ENCODE results near the gene ADAM29.
"Not testable (repeated sequence)": the region's sequence is repeated elsewhere in the genome, so short reads cannot be mapped to it uniquely, and the experiment has no call there.

Gene ADAM29

GRCh38 chr4:174972911-174973310 lies 54.8 kb downstream of the ADAM29 start:
- H3K36me3 ChIP-seq (ENCODE audit: insufficient read depth, low read length), result no peaks in the 10 kb centered on the region
- no peaks in the 10 kb centered on the region for H3K27me3 ChIP-seq (ENCODE audit: control insufficient read depth, insufficient read depth, low read length)
- no peaks in the 10 kb centered on the region for H3K4me1 ChIP-seq (ENCODE audit: control insufficient read depth, insufficient read depth, low read length)
- H3K9me3 ChIP-seq (replicated peaks; ENCODE audit: low read length), result peaks cover 2% of the 10 kb centered on the region
- no peak overlapping the region for H3K4me3 ChIP-seq (ENCODE audit: low read length)
- no peak overlapping the region for H3K9ac ChIP-seq (ENCODE audit: low read depth, low read length)
- no peak overlapping the region for H3K4me2 ChIP-seq (ENCODE audit: low read length)

GRCh38 chr4:174973336-174973735 lies 55.2 kb downstream of the ADAM29 start:
- Histone ChIP-seq H3K9ac (ENCODE audit: low read depth, low read length) (no peak overlapping the region), H3K27me3 (ENCODE audit: control insufficient read depth, insufficient read depth, low read length) (no peaks in the 10 kb centered on the region), H3K4me2 (ENCODE audit: low read length) (no peak overlapping the region), H3K9me3 (replicated peaks; ENCODE audit: low read length) (peaks cover 2% of the 10 kb centered on the region), H3K36me3 (ENCODE audit: insufficient read depth, low read length) (no peaks in the 10 kb centered on the region), H3K4me1 (ENCODE audit: control insufficient read depth, insufficient read depth, low read length) (no peaks in the 10 kb centered on the region), H3K4me3 (ENCODE audit: low read length) (no peak overlapping the region)

DNA sequence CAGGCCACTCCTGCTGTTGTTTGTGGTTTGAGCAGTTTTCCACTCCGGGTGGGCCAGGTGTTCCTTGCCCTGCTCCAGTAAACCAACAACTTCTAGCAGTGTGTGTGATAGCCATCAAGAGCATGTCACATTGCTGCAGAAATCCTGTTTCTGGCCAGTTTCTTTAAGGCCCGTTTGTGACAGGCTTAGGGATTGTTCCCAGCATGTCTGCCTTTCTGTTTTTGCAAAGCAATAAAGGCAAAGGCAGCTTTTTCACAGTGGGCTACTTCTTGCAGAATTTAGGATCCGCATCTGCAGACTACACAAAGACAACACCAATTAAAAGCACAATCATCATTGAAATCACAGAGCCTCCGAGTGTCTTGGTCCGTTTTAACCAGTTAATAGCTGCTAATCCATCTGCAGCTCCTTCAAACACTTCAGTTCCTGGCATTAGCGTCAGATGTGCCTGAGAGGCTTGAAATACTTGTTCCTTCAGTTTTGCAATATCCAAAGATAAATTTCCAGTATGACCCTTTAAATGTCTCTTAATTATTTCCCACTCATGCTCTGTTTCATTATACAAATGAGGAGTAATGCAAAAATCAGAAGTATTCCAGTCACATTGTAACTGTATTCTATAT lies 65.1 kb downstream of the ADAM29 start:
- no peak overlapping the region for H3K4me3 ChIP-seq (ENCODE audit: low read length)
- no peak overlapping the region for H3K9ac ChIP-seq (ENCODE audit: low read depth, low read length)
- no peaks in the 10 kb centered on the region for H3K4me1 ChIP-seq (ENCODE audit: control insufficient read depth, insufficient read depth, low read length)
- H3K4me2 ChIP-seq (ENCODE audit: low read length), result no peak overlapping the region
- no peaks in the 10 kb centered on the region for H3K27me3 ChIP-seq (ENCODE audit: control insufficient read depth, insufficient read depth, low read length)
- H3K36me3 ChIP-seq (ENCODE audit: insufficient read depth, low read length), result no peaks in the 10 kb centered on the region
- peaks cover 3% of the 10 kb centered on the region for H3K9me3 ChIP-seq (replicated peaks; ENCODE audit: low read length)

DNA sequence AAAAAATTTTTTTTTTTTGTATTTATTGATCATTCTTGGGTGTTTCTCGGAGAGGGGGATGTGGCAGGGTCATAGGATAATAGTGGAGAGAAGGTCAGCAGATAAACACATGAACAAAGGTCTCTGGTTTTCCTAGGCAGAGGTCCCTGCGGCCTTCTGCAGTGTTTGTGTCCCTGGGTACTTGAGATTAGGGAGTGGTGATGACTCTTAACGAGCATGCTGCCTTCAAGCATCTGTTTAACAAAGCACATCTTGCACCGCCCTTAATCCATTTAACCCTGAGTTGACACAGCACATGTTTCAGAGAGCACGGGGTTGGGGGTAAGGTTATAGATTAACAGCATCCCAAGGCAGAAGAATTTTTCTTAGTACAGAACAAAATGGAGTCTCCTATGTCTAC lies 65.7 kb downstream of the ADAM29 start:
- not testable (repeated sequence) for H3K9me3 ChIP-seq (replicated peaks; ENCODE audit: low read length); H3K9ac ChIP-seq (ENCODE audit: low read depth, low read length); H3K36me3 ChIP-seq (ENCODE audit: insufficient read depth, low read length); H3K4me2 ChIP-seq (ENCODE audit: low read length); H3K4me1 ChIP-seq (ENCODE audit: control insufficient read depth, insufficient read depth, low read length); H3K27me3 ChIP-seq (ENCODE audit: control insufficient read depth, insufficient read depth, low read length); H3K4me3 ChIP-seq (ENCODE audit: low read length)

- peaks cover 3% of the 10 kb centered on the region for H3K9me3 ChIP-seq (replicated peaks; ENCODE audit: low read length)
- no peak overlapping the region for H3K4me2 ChIP-seq (ENCODE audit: low read length)
- no peak overlapping the region for H3K4me3 ChIP-seq (ENCODE audit: low read length)
- no peaks in the 10 kb centered on the region for H3K27me3 ChIP-seq (ENCODE audit: control insufficient read depth, insufficient read depth, low read length)
- no peaks in the 10 kb centered on the region for H3K4me1 ChIP-seq (ENCODE audit: control insufficient read depth, insufficient read depth, low read length)
- no peak overlapping the region for H3K9ac ChIP-seq (ENCODE audit: low read depth, low read length)
- no peaks in the 10 kb centered on the region for H3K36me3 ChIP-seq (ENCODE audit: insufficient read depth, low read length)
Measured at GRCh38 chr4:174989791-174990190, 71.6 kb downstream of the ADAM29 start.

DNA sequence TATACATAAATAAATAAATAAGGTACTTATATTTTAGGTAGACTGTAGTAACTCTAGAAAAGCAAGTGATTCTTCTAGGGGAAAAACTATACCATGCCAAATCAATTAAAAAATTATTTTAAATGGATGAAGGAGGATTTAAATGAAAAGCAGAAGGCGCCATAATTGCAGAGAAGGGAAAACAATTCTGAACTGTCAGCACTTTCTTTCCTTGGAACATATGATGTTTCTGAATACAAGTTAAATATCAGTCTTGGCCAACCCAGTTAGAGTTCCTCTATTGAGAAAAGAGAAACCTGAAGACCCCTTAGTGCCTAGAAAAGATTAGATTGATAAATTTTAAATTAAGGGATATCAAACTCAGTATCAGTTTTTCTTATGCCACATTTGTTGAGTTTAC lies 75.8 kb downstream of the ADAM29 start:
- no peak overlapping the region for H3K4me2 ChIP-seq (ENCODE audit: low read length)
- no peak overlapping the region for H3K9ac ChIP-seq (ENCODE audit: low read depth, low read length)
- no peaks in the 10 kb centered on the region for H3K4me1 ChIP-seq (ENCODE audit: control insufficient read depth, insufficient read depth, low read length)
- peaks cover 3% of the 10 kb centered on the region for H3K9me3 ChIP-seq (replicated peaks; ENCODE audit: low read length)
- no peak overlapping the region for H3K4me3 ChIP-seq (ENCODE audit: low read length)
- H3K36me3 ChIP-seq (ENCODE audit: insufficient read depth, low read length), result no peaks in the 10 kb centered on the region
- no peaks in the 10 kb centered on the region for H3K27me3 ChIP-seq (ENCODE audit: control insufficient read depth, insufficient read depth, low read length)

DNA sequence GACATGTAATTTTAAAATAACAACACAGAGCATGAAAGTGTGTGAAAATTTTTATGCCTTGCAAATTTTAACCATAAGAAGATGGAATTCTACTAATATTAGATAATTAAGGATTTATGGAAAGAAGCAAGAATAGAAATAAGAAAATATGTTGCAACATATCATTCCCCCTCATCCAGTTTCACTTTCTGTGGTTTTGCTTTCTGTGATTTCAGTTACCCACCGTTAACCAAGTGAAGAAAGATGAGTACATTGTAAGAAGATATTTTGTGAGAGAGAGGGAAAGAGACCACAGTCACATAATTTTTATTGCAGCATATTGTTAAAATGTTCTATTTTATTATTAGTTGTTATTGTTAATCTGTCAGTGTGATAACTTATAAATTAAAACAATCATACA lies 77.9 kb downstream of the ADAM29 start:
- Histone ChIP-seq H3K9me3 (replicated peaks; ENCODE audit: low read length) (peaks cover under 1% of the 10 kb centered on the region), H3K4me2 (ENCODE audit: low read length) (no peak overlapping the region), H3K4me1 (ENCODE audit: control insufficient read depth, insufficient read depth, low read length) (no peaks in the 10 kb centered on the region), H3K4me3 (ENCODE audit: low read length) (no peak overlapping the region), H3K36me3 (ENCODE audit: insufficient read depth, low read length) (no peaks in the 10 kb centered on the region), H3K9ac (ENCODE audit: low read depth, low read length) (no peak overlapping the region), H3K27me3 (ENCODE audit: control insufficient read depth, insufficient read depth, low read length) (no peaks in the 10 kb centered on the region)

GRCh38 chr4:174999407-174999806 lies 81.2 kb downstream of the ADAM29 start:
- Histone ChIP-seq H3K9ac (ENCODE audit: low read depth, low read length) (no peak overlapping the region), H3K27me3 (ENCODE audit: control insufficient read depth, insufficient read depth, low read length) (no peaks in the 10 kb centered on the region), H3K9me3 (replicated peaks; ENCODE audit: low read length) (no peaks in the 10 kb centered on the region), H3K36me3 (ENCODE audit: insufficient read depth, low read length) (no peaks in the 10 kb centered on the region), H3K4me1 (ENCODE audit: control insufficient read depth, insufficient read depth, low read length) (no peaks in the 10 kb centered on the region), H3K4me3 (ENCODE audit: low read length) (no peak overlapping the region), H3K4me2 (ENCODE audit: low read length) (no peak overlapping the region)

DNA sequence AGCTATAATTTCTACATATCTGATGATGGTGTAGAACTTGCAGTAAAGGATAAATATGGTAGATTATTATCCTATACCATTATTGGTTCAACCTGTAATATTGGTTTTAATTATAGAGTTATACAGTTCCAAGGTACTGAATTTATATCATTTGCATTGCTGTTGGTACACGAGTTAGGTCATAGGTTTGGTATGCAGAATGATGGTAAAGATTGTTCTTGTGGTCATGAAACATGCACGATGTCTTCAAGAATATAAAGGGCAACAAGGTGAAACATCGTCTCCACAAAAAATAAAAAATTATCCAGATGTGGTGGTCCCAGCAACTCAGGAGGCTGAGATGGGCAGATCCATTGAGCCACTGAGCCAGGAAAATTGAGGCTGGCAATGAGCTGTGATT lies 99.6 kb downstream of the ADAM29 start:
- no peaks in the 10 kb centered on the region for H3K9me3 ChIP-seq (replicated peaks; ENCODE audit: low read length)
- no peaks in the 10 kb centered on the region for H3K36me3 ChIP-seq (ENCODE audit: insufficient read depth, low read length)
- no peak overlapping the region for H3K9ac ChIP-seq (ENCODE audit: low read depth, low read length)
- H3K27me3 ChIP-seq (ENCODE audit: control insufficient read depth, insufficient read depth, low read length), result no peaks in the 10 kb centered on the region
- H3K4me3 ChIP-seq (ENCODE audit: low read length), result no peak overlapping the region
- no peaks in the 10 kb centered on the region for H3K4me1 ChIP-seq (ENCODE audit: control insufficient read depth, insufficient read depth, low read length)
- no peak overlapping the region for H3K4me2 ChIP-seq (ENCODE audit: low read length)

GRCh38 chr4:175019447-175019846 lies 101.3 kb downstream of the ADAM29 start:
- not testable (repeated sequence) for H3K27me3 ChIP-seq (ENCODE audit: control insufficient read depth, insufficient read depth, low read length); H3K4me1 ChIP-seq (ENCODE audit: control insufficient read depth, insufficient read depth, low read length); H3K4me2 ChIP-seq (ENCODE audit: low read length); H3K4me3 ChIP-seq (ENCODE audit: low read length); H3K9me3 ChIP-seq (replicated peaks; ENCODE audit: low read length); H3K36me3 ChIP-seq (ENCODE audit: insufficient read depth, low read length); H3K9ac ChIP-seq (ENCODE audit: low read depth, low read length)
